Hepatocyte (in vitro differentiated cells): Measurements from ENCODE around the gene TMEM164.

Source experiments
- EZH2 ChIP-seq: fragments of 200-600 bp; sonication (generic); IDR thresholded peaks from 2 replicates; pipeline ENCODE4 v1.6.1; 2016; ENCODE audit warnings: antibody characterized with exemption, mild to moderate bottlenecking, borderline replicate concordance
- EZH2phosphoT487 ChIP-seq: fragments of 200-600 bp; sonication (generic); IDR thresholded peaks from one replicate; pipeline ENCODE4 v1.6.1; 2018; ENCODE audit warnings: antibody characterized with exemption, mild to moderate bottlenecking, low read depth, moderate library complexity; ENCODE audit not compliant: unreplicated experiment, severe bottlenecking
- TF ChIP-seq, protein P1 (sequence below): fragments of 200-600 bp; sonication (generic); IDR thresholded peaks from 2 replicates; pipeline ENCODE4 v1.5.1; 2016; ENCODE audit warnings: antibody characterized with exemption, mild to moderate bottlenecking; ENCODE audit not compliant: poor library complexity

- TF ChIP-seq, protein P1, sequence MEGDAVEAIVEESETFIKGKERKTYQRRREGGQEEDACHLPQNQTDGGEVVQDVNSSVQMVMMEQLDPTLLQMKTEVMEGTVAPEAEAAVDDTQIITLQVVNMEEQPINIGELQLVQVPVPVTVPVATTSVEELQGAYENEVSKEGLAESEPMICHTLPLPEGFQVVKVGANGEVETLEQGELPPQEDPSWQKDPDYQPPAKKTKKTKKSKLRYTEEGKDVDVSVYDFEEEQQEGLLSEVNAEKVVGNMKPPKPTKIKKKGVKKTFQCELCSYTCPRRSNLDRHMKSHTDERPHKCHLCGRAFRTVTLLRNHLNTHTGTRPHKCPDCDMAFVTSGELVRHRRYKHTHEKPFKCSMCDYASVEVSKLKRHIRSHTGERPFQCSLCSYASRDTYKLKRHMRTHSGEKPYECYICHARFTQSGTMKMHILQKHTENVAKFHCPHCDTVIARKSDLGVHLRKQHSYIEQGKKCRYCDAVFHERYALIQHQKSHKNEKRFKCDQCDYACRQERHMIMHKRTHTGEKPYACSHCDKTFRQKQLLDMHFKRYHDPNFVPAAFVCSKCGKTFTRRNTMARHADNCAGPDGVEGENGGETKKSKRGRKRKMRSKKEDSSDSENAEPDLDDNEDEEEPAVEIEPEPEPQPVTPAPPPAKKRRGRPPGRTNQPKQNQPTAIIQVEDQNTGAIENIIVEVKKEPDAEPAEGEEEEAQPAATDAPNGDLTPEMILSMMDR, result no peak
- no peak for TF ChIP-seq EZH2
- TF ChIP-seq EZH2phosphoT487, result no peak
These were observed 172.2 kb downstream of the TMEM164 start for GRCh38 chrX:110175146-110175545.
